OCI-LY7 (cell line): Measurements from ENCODE around the gene COCH.

Experiments
- CTCF ChIP-seq: fragments of 200-600 bp; sonication (generic); conservative IDR thresholded peaks from 2 replicates; pipeline ENCODE4 v1.5.1; 2014; ENCODE audit warnings: mild to moderate bottlenecking, antibody characterized with exemption, low read length, moderate library complexity, mixed read lengths
- EZH2phosphoT487 ChIP-seq: fragments of 200-600 bp; sonication (generic); IDR thresholded peaks from 2 replicates; pipeline ENCODE4 v1.6.1; 2018; ENCODE audit warnings: low read depth, borderline replicate concordance, mild to moderate bottlenecking, mixed run types, antibody characterized with exemption, low read length, moderate library complexity, mixed read lengths

DNA sequence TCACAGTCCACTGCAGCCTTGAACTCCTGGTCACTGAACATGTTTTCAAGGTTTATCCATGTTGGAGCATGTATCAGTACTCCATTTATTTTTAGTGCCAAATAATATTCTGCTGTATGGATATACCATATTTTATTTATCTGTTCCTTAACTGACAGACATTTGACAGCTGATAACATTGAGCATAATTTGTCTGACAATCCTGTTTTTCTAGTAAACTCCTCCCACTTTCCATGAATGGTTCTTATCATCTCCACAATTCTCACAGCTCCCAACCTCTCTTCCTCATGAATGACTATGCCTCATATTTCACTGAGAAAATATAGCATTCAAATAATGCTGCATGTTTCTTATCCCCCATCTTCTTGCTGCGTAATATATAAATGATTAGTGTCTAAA is 33.3 kb downstream of the COCH start:
- TF ChIP-seq CTCF (no peak), EZH2phosphoT487 (no peak)
